OCI-LY1 (cell line): ENCODE results near the gene EFEMP1.

Experiments
- H2AFZ ChIP-seq: fragments of 200-600 bp; sonication (generic), shearing (Covaris generic); 2 replicates; pipeline ENCODE4 v1.6.0; 2014; ENCODE audit warnings: antibody characterized with exemption, mild to moderate bottlenecking, low read length
- H3F3A ChIP-seq: fragments of 200-600 bp; sonication (generic), shearing (Covaris generic); 2 replicates; pipeline ENCODE4 v1.6.0; 2014; ENCODE audit warnings: mild to moderate bottlenecking, antibody characterized with exemption, low read length, moderate library complexity; ENCODE audit not compliant: insufficient read depth
- H3K27ac ChIP-seq: fragments of 200-600 bp; sonication (generic); 2 replicates; pipeline ENCODE4 v1.5.1; 2014; ENCODE audit warnings: low read length, mixed run types, mild to moderate bottlenecking, low read depth; ENCODE audit not compliant: poor library complexity, severe bottlenecking
- H3K27me3 ChIP-seq: fragments of 200-600 bp; sonication (generic); 2 replicates; pipeline ENCODE4 v1.6.0; 2014; ENCODE audit warnings: antibody characterized with exemption, mild to moderate bottlenecking, low read length, moderate library complexity; ENCODE audit not compliant: insufficient read depth
- H3K36me3 ChIP-seq: fragments of 200-600 bp; sonication (generic); 2 replicates; pipeline ENCODE4 v1.6.1; 2014; ENCODE audit warnings: mild to moderate bottlenecking, antibody characterized with exemption, low read length, moderate library complexity, mixed read lengths; ENCODE audit not compliant: insufficient read depth
- H3K4me1 ChIP-seq: fragments of 200-600 bp; sonication (generic); 2 replicates; pipeline ENCODE4 v1.5.1; 2014; ENCODE audit warnings: mild to moderate bottlenecking, low read length, moderate library complexity; ENCODE audit not compliant: insufficient read depth, severe bottlenecking
- H3K4me2 ChIP-seq: fragments of 200-600 bp; sonication (generic), shearing (Covaris generic); 2 replicates; pipeline ENCODE4 v1.6.1; 2014; ENCODE audit warnings: low read length
- H3K4me3 ChIP-seq: fragments of 200-600 bp; sonication (generic); 2 replicates; pipeline ENCODE4 v1.5.1; 2014; ENCODE audit warnings: low read length, low read depth, mild to moderate bottlenecking, mixed read lengths; ENCODE audit not compliant: poor library complexity, severe bottlenecking
- H3K79me2 ChIP-seq: fragments of 200-600 bp; shearing (Covaris generic); 2 replicates; pipeline ENCODE4 v1.6.1; 2016; ENCODE audit warnings: mixed run types, low read length, mixed read lengths; ENCODE audit not compliant: insufficient read depth
- H3K9ac ChIP-seq: fragments of 200-600 bp; sonication (generic), shearing (Covaris generic); 2 replicates; pipeline ENCODE4 v1.6.1; 2014; ENCODE audit warnings: mild to moderate bottlenecking, low read length, mixed read lengths
- H3K9me2 ChIP-seq: fragments of 200-600 bp; sonication (generic), shearing (Covaris generic); 2 replicates; pipeline ENCODE4 v1.6.1; 2014; ENCODE audit warnings: low read depth, mild to moderate bottlenecking, low read length, mixed read lengths
- H3K9me3 ChIP-seq: fragments of 200-600 bp; shearing (Covaris generic); 2 replicates; pipeline ENCODE4 v1.6.1; 2014; ENCODE audit warnings: low read length, mixed read lengths
- H4K20me1 ChIP-seq: fragments of 200-600 bp; sonication (generic), shearing (Covaris generic); 2 replicates; pipeline ENCODE4 v1.6.0; 2016; ENCODE audit warnings: mild to moderate bottlenecking, low read length; ENCODE audit not compliant: insufficient read depth
- EZH2 ChIP-seq: fragments of 200-600 bp; sonication (generic), shearing (Covaris generic); IDR thresholded peaks from 2 replicates; pipeline ENCODE4 v1.8.0; 2017; ENCODE audit warnings: borderline replicate concordance, mixed run types, mild to moderate bottlenecking, antibody characterized with exemption, low read length, moderate library complexity, mixed read lengths
- TF ChIP-seq, protein P1 (sequence below): fragments of 200-600 bp; sonication (generic), shearing (Covaris generic); IDR thresholded peaks from 2 replicates; pipeline ENCODE4 v1.5.1; 2017; ENCODE audit warnings: mild to moderate bottlenecking, antibody characterized with exemption, low read length, moderate library complexity, mixed read lengths

Gene EFEMP1

DNA sequence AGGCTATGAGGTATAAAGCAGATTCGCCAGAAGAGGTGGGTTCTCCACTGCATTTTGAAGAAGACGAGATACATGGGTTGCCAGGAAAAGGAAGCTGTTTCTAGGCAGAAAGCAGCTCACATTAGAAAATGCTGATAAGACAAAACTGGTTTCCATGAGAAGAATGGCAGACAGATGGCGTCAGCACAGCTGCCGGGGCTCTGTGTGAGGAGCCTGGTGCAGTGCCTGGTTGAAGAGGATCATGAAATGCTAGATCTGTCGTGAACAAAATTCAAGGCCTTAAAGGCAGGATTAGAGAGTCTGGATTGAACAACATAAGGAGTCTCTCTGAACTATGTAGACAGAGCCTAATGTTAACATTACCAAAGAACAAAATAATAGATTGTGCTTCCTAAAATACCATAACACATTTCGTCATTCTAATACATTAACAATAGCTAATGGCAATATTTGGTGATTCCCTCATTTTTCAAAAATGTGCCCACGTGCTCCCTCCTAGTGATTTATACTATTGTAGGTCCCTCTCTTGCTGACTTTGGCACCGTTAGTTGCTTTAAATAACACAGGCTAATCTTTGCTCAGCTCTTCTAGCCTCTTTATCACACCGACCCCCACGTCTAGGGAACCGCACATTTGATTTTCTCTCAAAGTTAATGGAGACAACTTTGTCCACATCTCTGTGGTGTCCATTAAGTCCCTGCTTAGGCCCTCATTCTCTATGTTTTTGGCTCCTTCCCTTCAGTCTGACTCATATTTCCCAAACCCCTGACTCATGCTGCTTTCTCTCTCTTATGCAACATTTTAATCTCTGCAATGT, 38.2 kb downstream of the EFEMP1 start:
- Histone ChIP-seq H3K27me3 (no peaks in the 10 kb centered on the region), H3K4me2 (no peak overlapping the region), H3K9me3 (no peaks in the 10 kb centered on the region), H3K9ac (no peak overlapping the region), H3F3A (no peaks in the 10 kb centered on the region), H3K9me2 (no peaks in the 10 kb centered on the region), H3K36me3 (no peaks in the 10 kb centered on the region), H2AFZ (no peak overlapping the region), H4K20me1 (no peaks in the 10 kb centered on the region), H3K4me3 (no peak overlapping the region), H3K4me1 (no peaks in the 10 kb centered on the region), H3K27ac (no peak overlapping the region), H3K79me2 (no peaks in the 10 kb centered on the region)
- TF ChIP-seq, protein P1, sequence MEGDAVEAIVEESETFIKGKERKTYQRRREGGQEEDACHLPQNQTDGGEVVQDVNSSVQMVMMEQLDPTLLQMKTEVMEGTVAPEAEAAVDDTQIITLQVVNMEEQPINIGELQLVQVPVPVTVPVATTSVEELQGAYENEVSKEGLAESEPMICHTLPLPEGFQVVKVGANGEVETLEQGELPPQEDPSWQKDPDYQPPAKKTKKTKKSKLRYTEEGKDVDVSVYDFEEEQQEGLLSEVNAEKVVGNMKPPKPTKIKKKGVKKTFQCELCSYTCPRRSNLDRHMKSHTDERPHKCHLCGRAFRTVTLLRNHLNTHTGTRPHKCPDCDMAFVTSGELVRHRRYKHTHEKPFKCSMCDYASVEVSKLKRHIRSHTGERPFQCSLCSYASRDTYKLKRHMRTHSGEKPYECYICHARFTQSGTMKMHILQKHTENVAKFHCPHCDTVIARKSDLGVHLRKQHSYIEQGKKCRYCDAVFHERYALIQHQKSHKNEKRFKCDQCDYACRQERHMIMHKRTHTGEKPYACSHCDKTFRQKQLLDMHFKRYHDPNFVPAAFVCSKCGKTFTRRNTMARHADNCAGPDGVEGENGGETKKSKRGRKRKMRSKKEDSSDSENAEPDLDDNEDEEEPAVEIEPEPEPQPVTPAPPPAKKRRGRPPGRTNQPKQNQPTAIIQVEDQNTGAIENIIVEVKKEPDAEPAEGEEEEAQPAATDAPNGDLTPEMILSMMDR: no peak

DNA sequence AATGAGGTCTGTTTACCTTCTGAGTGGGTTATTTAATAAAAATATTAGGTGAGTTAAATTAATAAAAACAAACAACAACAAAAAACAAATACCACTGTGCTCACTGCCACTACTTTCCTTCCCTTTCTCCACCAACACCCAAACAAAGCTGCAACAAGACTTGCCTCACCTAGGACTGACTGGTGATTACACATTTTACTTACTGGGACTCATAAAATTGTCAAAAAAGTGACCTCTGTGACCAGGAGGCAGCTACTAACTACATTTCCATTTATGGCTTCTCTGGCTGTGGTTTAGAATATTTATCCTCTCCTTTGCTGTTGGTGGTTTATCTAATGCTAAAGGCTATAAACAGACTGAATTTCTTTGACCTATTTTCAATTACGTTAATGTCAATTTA, 39.8 kb downstream of the EFEMP1 start:
- H3K27me3 ChIP-seq: no peaks in the 10 kb centered on the region
- no peak overlapping the region for H3K27ac ChIP-seq
- H3K4me3 ChIP-seq: no peak overlapping the region
- no peaks in the 10 kb centered on the region for H3K9me3 ChIP-seq
- H3K9ac ChIP-seq: no peak overlapping the region
- H3K4me1 ChIP-seq: no peaks in the 10 kb centered on the region
- no peak overlapping the region for H3K4me2 ChIP-seq
- no peaks in the 10 kb centered on the region for H3K36me3 ChIP-seq
- no peaks in the 10 kb centered on the region for H4K20me1 ChIP-seq
- no peaks in the 10 kb centered on the region for H3F3A ChIP-seq
- no peaks in the 10 kb centered on the region for H3K9me2 ChIP-seq
- no peaks in the 10 kb centered on the region for H3K79me2 ChIP-seq
- TF ChIP-seq, protein P1: no peak
- TF ChIP-seq EZH2: no peak
- H2AFZ ChIP-seq: no peak overlapping the region

DNA sequence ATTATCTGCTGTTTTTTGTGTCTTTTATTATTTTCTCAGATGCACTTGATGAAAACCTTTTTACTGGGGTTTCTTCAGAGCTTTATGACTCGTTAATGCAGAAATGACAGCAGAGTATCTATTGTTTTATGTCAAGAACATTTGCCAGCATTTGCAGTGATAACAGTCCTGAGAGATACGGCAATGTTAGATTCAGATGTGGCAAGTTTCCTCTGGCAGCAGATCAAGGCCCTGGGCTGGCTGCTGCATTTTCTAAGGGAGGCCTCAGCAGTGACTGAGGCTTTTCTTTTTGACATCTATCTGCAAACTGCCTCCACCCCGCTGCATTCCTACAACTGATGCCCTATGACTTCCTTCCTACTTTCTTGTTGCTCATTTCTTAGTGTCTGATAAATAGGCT, 40.2 kb downstream of the EFEMP1 start:
- no peaks in the 10 kb centered on the region for H4K20me1 ChIP-seq
- no peaks in the 10 kb centered on the region for H3K4me1 ChIP-seq
- no peaks in the 10 kb centered on the region for H3F3A ChIP-seq
- no peak overlapping the region for H2AFZ ChIP-seq
- H3K9me3 ChIP-seq: no peaks in the 10 kb centered on the region
- no peak overlapping the region for H3K9ac ChIP-seq
- no peaks in the 10 kb centered on the region for H3K36me3 ChIP-seq
- H3K9me2 ChIP-seq: no peaks in the 10 kb centered on the region
- H3K4me2 ChIP-seq: no peak overlapping the region
- no peaks in the 10 kb centered on the region for H3K27me3 ChIP-seq
- no peaks in the 10 kb centered on the region for H3K79me2 ChIP-seq
- TF ChIP-seq EZH2: no peak
- TF ChIP-seq, protein P1: no peak
- H3K4me3 ChIP-seq: no peak overlapping the region
- H3K27ac ChIP-seq: no peak overlapping the region
